Stimulated activated CD4-positive, alpha-beta T cell treated with anti-CD3 and anti-CD28 coated beads, Interleukin-15, amount 100 ng/mL, for 24 hours (primary cell): ENCODE results near the gene ROMO1.
"Not testable (repeated sequence)": the region's sequence is repeated elsewhere in the genome, so short reads cannot be mapped to it uniquely, and the experiment has no call there.

ENCODE experiments used
- DNase-seq: peaks from one replicate; pipeline ENCODE4 v3.0.0-alpha.2; 2020

Gene ROMO1

DNA sequence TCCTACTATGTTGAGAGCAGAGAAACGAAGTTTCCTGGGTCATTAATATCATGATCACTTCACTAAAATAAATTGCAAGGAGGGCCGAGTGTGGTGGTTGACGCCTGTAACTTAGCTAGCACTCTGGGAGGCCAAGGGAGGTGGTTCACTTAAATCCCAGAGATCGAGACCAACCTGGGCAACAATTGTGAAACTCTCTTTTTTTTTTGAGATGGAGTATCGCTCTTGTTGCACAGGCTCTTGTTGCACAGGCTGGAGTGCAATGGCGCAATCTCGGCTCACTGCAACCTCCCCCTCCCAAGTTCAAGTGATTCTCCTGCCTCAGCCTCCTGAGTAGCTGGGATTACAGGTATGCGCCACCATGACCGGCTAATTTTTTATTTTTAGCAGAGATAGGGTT is 13.9 kb downstream of the ROMO1 start:
- DNase-seq = not testable (repeated sequence)

DNA sequence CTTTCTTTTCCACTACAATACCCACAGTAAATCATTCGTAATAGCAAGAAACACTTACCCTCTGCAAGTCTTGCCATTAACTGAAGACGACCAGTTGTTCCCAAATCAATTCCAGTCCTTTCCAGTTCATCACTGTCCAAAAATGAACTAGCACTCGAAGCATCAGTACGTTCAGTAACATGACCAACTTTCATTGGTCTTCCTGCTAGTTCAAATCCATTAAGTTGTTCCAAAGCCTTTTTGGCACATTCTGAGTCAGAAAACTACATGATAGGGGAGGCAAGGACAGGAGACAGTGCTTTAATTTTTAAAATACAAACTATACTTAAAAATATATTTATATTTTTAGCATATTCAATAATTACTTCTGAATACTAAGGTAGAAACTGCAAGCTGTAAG is 14.9 kb downstream of the ROMO1 start:
- DNase-seq = no peak

DNA sequence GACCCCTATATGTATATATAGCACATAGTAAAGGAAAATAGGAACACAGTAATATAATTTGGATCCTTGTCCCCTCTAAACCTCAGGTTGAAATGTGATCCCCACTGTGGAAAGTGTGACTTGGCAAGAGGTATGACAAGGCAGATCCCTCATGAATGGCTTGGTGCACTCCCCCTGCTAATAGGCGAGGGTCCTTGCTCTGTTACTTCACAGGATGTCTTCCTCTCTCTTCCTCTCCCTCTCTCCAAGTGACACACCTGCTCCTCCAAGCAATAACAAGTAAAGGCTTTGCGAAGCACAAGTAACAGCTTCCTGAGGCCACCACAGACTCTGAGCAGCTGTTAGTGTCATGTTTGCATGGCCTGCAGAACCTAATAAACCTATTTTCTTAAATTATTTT is 16.4 kb downstream of the ROMO1 start:
- DNase-seq = no peak

DNA sequence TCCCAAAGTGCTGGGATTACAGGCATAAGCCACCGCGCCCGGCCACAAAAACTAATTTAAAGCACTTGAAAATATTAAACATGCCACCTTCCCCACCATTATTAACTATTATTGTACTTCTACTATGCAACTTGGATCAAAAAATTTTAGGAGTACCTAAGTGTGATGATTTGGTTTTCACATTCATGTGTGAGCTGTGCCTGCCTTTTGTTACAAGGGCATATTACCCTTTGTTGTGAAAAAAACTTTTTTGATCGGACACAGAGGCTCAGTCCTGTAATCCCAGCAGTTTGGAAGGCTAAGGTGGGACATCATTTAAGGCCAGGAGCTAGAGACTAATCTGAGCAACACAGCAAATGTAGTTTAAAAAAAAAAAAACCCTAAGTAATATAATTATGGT is 17.1 kb downstream of the ROMO1 start:
- DNase-seq = no peak

DNA sequence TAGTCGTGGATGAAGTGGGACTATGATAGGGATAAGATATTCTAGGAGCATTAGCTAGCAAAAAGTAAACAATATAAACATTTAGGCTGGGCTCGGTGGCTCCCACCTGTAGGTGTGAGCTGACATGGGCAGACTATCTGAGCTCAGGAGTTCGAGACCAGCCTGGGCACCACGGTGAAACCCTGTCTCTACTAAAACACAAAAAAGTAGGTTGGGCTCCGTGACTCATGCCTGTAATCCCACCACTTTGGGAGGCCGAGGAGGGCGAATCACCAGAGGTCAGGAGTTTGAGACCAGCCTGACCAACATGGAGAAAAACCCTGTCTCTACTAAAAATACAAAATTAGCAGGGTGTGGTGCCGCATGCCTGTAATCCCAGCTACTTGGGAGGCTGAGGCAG is 19.1 kb downstream of the ROMO1 start:
- not testable (repeated sequence) for DNase-seq

DNA sequence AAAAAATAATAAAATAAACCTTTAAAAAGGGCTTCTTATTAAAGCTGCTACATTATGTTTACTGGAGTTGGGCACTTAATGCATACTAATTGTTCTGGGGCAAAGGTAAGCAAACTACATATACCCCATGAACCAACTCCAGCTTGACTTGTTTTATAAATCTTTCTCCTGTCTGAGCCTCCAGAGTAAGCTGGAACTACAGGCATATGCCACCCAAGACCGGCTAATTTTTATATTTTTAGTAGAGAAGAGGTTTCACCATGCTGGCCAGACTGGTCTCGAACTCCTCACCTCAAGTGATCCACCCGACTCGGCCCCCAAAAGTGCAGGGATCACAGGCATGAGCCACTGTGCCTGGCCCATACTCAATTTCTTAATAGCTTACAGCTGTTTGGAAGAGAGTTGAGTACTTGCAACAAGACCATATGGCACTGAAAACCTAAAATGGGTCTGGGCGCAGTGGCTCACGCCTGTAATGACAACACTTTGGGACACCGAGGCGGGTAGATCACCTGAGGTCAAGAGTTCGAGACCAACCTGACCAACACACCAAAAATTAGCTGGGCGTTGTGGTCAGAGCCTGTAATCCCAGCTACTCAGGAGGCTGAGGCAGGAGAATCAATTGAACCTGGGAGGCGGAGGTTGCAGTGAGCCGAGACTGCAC is 19.9 kb downstream of the ROMO1 start:
- DNase-seq = no peak

DNA sequence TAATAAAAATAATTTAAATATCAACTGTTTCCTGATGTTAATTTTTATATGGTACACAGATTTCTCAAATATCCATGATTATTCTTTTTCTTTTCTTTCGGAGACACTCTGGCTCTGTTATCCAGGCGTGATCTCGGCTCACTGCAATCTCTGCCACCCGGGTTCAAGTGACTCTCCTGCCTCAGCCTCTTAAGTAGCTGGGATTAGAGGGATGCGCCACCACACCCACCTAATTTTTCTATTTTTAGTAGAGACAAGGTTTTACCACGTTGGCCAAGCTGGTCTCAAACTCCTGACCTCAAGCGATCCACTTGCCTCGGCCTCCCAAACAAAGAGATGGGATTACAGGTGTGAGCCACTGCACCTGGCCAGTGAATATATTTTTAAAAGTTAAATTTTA is 20.5 kb downstream of the ROMO1 start:
- DNase-seq = no peak

DNA sequence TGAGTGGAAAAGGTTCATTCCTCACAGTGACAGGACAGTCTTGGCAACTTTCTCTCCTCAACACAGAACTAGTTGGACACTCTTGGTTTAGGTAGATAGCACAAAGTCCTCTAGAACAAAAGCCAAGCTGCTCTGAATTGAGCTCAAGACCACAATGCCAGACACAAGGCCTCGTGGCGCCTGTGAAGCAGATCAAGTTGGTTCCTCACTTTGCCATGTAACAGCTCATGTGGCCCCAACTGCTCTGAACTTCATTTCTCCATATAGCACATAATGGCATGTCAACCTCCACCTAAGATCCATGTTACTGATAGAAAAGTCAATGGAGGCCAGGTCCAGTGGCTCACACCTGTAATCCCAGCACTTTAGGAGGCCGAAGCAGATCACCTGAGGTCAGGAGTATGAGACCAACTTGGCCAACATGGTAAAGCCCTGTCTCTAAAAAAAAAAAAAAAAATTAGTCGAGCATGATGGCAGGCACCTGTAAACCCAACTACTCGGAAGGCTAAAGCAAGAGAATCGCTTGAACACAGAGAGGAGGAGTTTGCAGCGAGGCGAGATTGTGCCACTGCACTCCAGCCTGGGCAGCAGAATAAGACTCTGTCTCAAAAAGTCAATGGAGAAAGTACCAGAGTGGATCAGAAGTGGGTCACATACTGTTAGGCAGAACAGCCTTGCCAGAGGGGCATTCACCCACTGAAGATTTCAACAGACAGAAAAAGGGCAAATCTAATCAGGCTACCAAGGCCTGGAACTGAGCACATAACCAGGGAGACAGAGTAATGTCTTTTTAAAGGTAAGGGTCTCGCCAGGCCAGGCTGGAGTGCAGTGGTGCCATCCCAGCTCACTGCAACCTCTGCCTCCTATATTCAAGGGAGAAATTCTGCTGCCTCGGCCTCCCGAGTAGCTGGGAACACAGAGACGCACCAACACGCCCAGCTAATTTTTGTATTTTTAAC is 21.2 kb downstream of the ROMO1 start:
- no peak for DNase-seq

DNA sequence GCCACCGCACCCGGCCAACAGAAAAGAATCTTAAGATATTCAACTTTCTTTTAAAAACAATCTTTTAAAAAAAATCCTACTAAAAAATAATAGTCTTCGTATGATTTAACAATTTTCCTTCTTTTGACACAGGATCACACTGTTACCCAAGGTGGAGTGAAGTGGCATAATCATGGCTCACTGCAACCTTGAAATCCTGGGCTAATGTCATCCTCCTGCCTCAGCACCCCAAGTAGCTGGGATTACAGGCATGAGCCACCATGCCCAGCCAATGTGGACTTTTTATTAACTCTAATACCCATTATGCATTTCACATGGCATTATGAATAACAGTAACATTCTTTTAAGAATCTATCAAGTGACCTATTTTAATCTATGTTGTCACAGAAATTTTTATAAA is 22.0 kb downstream of the ROMO1 start:
- DNase-seq = no peak

DNA sequence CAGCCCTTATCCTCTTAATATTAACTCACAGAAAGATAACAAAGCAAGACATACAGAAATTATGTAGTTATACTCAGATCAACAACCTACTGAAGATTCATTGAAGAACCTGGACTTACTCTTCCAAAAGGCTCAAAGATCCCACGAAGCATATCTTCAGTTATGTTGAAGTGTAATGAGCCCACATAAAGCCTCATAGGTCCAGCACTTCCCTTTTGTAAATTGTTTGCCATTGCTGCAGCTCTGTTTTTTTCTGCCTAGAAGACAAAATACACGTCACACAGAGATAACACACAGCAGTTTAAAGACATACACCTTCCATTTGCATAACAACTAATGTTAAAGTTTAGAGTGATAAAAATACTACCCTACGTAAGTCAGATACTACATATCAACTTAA is 22.4 kb downstream of the ROMO1 start:
- no peak for DNase-seq

DNA sequence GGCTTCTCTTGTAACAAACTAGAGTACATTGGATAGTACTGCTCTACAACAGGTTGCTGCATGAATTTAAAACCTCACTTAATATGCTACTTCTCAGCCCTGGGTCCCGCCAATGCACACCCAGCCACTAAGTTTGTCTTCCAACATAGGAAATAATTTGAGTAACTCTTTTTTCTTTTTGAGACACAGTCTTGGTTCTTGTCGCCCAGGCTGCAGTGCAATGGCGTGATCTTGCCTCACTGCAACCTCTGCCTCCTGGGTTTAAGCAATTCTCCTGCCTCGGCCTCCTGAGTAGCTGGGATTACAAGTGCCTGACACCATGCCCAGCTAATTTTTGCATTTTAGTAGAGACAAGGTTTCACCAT is 24.1 kb downstream of the ROMO1 start:
- not testable (repeated sequence) for DNase-seq

DNA sequence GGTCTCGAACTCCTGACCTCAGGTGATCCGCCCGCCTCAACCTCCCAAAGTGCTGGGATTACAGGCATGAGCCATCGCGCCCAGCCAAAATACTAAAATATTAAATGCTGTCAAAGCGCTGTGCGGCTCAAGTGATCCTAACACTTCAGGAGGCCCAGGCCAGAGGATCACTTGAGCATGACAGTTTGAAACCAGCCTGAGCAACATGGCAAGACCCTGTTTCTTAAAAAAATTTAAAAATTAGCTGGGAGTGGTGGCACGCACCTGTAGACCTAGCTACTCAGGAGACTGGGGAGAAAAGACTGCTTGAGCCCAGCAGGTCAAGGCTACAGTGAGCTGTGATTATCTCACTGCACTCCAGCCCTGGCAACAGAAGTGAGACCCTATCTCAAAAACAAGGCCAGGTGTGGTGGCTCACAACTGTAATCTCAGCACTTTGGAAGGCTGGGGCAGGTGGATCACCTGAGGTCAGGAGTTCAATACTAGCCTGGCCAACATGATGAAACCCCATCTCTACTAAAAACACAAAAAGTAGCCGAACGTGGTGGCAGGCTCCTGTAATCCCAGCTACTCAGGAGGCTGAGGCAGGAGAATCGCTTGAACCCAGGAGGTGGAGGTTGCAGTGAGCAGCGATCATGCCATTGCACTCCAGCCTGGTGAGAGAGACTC is 24.6 kb downstream of the ROMO1 start:
- not testable (repeated sequence) for DNase-seq

DNA sequence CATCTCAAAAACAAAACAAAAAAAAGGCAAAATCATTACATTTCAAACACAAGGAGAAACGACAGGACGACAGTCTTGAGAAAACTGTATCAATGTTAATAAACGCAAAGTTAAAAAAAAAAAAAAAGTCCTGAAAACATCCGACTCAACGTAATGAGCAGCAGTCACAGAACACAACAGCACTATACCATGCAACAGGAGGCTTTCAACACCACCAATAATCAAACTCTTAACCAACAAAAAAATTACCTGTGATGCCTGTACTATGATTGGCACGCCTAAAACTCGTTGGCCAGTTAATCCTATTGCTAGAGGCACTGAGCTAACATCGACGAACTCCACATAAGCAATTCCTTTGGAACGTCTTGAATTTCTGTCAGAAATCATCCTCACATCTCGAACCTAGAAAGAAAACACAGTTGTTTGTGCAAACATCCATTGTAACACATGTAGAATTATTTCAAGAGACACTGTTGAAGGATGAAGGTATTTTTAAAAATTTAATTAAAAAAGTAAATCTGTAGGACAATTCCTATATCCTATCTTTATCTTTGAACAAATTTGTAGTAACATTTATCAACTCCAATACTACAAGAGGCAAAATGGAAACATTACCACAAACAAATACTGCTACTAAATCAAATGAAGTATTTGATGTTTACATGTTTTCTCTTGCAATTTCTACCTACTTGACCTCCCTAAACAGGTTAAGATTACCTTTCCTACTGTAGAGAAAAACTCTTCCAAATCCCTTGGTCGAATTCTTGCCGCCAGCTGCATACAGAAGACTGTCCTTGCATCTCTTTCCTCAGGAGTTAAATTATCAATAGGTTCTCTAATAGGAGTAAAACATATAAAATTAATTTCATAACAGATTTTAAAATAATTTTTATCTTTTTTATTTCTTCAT is 25.4 kb downstream of the ROMO1 start:
- no peak for DNase-seq

DNA sequence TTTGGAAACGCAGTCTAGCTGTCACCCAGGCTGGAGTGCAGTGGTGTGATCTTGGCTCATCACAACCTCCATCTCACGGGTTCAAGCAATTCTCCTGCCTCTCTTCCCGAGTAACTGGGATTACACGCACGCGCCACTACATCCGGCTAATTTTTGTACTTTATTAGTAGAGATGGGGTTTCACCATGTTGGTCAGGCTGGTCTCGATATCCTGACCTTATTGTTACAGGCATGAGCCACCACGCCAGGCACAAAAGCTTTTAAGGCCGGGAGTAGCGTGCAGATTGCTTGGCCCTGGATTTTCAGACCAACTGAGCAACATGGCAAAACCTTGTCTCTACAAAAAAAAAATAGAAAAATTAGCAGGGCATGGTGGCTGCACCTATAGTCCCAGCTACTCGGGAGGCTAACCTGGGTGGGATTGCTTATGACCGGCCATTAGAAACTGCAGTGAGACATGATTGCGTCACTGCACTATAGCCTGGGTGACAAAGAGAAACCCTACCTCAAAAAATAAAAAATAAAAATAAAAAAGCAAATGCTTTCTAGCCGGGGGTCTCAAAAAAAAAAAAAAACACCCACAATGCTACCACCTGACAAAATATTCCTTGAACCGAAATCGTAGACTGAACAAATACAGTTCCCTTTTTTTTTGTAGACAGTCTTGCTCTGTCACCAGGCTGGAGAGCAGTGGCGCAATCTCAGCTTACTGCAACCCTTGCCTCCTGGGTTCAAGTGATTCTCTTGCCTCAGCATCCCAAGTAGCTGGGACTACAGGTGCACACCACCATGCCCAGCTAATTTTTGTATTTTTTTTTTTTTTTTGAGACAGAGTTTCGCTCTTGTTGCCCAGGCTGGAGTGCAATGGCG is 27.9 kb downstream of the ROMO1 start:
- no peak for DNase-seq

DNA sequence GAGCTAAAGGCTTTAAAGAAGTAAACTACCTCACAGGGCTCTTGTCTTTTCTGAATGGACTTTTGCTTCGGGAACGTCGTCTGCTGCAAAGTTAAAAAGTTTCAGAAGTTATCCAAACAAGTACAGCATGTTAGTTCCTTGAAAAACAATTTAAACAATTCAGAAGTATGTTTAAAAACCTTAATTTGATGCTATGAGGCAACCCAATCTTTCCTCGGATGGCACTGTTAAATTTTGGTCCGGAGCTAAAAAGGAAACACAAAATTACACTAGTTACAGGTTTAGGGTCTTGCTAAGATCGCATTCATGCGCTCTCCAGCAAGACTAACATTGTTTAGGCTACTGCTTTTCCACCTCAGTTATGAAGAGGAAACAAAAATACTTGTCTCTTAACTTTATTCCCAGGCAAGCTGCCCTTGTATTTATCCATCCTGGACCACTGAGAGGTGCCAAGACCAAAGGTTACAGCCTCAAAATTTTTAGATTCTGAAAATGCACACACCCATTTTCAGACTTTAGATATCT is 30.1 kb downstream of the ROMO1 start:
- no peak for DNase-seq

DNA sequence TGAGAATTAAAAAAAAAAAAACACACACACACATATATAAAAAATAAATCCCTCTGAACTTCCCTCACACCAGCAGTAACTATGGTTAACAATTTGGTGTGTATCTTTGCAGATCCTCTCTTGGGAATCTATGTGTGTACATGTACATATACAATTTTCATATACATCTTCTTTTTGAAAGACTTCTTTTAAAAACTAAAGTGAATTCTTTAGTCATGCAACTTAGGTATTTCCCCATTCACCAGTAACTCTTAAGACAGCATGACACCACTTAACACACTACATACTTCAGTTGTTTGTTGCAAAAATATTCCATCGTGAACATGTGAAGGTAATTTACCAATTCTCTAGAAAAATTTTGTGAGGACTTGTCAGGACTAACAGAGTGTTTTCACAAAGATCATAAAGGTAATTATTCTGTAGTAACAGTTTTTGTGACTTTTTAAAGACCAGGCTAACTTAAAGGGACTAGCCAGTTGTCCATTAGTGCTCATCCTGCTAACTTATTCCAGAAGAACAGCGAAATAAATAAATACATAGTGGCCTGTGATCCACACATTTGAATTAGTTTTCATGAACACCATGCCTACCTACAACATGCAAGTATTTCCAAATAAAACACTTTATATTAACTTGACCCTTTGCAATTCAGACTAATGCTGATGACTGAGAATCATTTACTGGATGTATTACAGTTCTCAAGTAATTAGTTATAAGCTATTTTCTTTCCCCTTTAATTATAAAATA is 30.8 kb downstream of the ROMO1 start:
- no peak for DNase-seq

DNA sequence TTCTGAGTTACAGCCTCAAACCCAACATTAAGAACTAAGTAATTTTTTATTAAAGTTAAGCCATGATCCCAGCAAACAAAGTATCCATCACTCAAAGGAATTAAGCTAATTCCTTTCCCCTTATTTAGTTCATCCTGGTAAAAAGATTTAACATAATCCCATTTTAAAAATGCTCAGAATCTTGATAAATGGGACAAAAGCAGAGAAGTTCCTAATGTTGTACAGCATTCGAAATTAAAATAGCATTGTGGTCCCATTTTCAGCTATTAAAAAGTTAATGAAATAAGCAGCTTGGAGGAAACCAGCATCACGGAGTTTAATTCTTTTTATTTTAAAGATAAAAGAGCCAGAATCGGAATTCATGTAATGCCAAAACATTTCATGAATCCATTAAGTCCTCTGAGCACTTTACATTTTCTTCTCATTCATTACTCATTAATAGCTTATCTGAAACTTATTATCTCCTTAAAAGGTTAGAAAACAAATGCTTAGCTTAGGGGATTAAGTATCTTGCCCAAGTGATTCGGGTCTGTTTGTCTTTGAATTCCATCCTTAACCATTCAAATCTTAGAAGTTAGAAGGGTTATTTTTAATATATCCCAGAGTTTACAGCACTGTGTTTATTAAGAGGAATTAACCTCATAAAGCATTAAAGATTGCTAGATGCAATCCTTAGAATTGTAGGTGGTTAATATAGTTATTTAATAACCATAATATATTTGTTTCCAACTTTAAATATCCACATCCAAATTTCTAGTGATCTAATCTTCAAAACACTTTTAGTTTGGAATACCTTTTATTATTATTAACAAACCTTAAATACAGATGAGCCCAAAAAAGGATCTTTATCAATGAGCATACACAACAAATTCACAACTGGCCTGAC is 31.6 kb downstream of the ROMO1 start:
- DNase-seq = no peak

DNA sequence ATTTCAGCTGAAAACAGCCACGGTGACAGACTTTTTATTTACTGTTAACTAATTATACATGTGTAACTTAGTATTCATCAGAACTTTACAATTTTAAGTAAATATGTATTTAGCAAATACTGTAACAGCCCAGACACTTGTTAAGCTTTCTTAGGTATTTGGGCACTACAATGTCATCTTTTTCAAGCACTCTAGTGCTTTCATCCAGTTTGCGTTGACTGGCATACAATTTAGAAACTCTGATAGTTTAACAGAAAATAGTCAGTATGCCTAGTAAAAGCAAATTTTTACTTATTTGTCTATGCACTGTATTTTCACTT is 32.2 kb downstream of the ROMO1 start:
- no peak for DNase-seq

DNA sequence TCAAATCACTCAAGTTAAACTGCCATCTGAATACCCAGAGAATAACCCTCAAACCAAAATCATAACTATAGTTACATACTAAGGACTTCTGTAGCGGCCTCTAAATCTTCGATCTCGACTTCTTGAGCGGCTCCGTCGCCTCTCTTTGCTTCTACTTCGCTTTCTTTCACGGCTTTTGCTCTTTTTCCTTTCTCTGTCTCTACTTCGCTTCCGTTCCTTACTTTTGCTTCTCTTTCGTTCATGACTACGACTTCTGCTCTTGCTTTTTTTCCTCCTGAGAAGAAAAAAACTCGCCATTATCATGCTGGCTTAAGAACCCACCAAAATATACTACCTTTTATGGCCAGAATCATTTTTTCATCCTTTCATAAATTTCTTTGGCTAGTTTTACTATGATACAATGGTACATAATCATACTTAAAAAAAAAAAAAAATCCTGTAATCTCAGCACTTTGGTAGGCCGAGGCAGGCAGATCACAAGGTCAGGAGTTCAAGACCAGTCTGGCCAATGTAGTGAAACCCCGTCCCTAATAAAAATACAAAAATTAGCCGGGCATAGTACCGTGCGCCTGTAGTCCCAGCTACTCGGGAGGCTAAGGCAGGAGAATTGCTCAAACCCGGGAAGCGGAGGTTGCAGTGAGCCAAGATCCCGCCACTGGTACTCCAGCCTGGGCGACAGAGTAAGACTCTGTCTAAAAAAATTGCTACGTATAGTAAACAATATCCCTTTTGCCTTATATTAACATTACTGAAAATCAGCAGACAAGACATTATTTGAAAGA is 32.8 kb downstream of the ROMO1 start:
- no peak for DNase-seq
